Suprapubic skin (tissue), 3 donors: ENCODE measurements around the gene BET1L.

Experiments
- EP300 ChIP-seq: sonication (generic); formaldehyde crosslinking; IDR thresholded peaks from one replicate; pipeline ENCODE4 v1.6.1; 2017; ENCODE audit warnings: antibody characterized with exemption
- POLR2A ChIP-seq, 2 donors: fragments of 450-650 bp; IDR thresholded peaks; one replicate each; pipeline ENCODE4 v1.6.1; 2017; ENCODE audit warnings: antibody characterized with exemption in 2 of 2, mild to moderate bottlenecking in 2 of 2, moderate library complexity in 2 of 2
- TF ChIP-seq, protein P1 (sequence below), 2 donors: fragments of 200-600 bp in 1 of 2; fragments of 450-650 bp in 1 of 2; sonication (generic) in 1 of 2; IDR thresholded peaks; one replicate each; pipeline ENCODE4 v1.5.1; 2016 to 2019; ENCODE audit warnings: antibody characterized with exemption in 2 of 2, mild to moderate bottlenecking in 1 of 2, moderate library complexity in 1 of 2

DNA sequence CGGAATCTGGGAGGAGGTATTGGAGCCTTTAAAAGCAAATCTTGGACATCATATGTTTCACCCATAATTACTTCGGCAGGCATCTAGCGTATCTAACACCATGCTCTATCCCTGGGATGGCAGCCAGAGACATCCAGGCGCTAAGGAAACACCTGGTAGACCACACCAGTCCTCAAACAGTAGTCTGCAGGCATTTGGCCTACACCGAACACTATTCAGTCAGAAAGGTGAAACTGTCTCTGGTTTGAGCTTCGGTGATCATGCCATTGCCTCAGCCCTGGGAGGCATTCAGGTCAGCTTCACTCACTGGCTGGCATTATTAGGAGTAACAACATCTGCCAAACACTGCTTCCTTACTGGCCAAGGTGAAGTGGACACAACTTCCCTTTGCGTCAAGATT is 17.2 kb upstream of the BET1L start:
- TF ChIP-seq, protein P1, sequence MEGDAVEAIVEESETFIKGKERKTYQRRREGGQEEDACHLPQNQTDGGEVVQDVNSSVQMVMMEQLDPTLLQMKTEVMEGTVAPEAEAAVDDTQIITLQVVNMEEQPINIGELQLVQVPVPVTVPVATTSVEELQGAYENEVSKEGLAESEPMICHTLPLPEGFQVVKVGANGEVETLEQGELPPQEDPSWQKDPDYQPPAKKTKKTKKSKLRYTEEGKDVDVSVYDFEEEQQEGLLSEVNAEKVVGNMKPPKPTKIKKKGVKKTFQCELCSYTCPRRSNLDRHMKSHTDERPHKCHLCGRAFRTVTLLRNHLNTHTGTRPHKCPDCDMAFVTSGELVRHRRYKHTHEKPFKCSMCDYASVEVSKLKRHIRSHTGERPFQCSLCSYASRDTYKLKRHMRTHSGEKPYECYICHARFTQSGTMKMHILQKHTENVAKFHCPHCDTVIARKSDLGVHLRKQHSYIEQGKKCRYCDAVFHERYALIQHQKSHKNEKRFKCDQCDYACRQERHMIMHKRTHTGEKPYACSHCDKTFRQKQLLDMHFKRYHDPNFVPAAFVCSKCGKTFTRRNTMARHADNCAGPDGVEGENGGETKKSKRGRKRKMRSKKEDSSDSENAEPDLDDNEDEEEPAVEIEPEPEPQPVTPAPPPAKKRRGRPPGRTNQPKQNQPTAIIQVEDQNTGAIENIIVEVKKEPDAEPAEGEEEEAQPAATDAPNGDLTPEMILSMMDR (IDR thresholded peaks at IDR 0.05): no peak
- TF ChIP-seq POLR2A (IDR thresholded peaks at IDR 0.05) (no peak), EP300 (no peak)
